GM23338 (cell line): ENCODE measurements around the gene HSH2D. TPM values are rescaled to one million over a fixed set of nuclear protein-coding genes. Genes with fewer than 3 reads are reported as not detected.

Source experiments
- ATAC-seq: fragments of 200-7000 bp; cut with Tn5 transposase; 3 replicates; pipeline ENCODE4 v1.9.1; 2020
- DNase-seq: peaks from one replicate; pipeline ENCODE4 v3.0.0-alpha.2; 2015; ENCODE audit warnings: low spot score
- H2AFZ ChIP-seq: fragments of 200-600 bp; sonication (generic); 2 replicates; pipeline ENCODE4 v1.8.0; 2016; ENCODE audit warnings: antibody characterized with exemption, mild to moderate bottlenecking, moderate library complexity
- H3F3A ChIP-seq: fragments of 200-600 bp; sonication (generic); replicated peaks from 2 replicates; pipeline ENCODE4 v1.8.0; 2017; ENCODE audit warnings: antibody characterized with exemption, mixed run types, low read depth
- H3K27ac ChIP-seq: fragments of 200-600 bp; sonication (generic); 2 replicates; pipeline ENCODE4 v1.6.1; 2016; ENCODE audit warnings: low read depth
- H3K27me3 ChIP-seq: fragments of 200-600 bp; sonication (generic); 2 replicates; pipeline ENCODE4 v1.8.0; 2016; ENCODE audit warnings: mild to moderate bottlenecking, mixed run types, moderate library complexity; ENCODE audit not compliant: insufficient read depth
- H3K36me3 ChIP-seq: fragments of 200-600 bp; sonication (generic); 2 replicates; pipeline ENCODE4 v1.8.0; 2016; ENCODE audit warnings: mild to moderate bottlenecking; ENCODE audit not compliant: insufficient read depth
- H3K4me1 ChIP-seq: fragments of 200-600 bp; sonication (generic); 2 replicates; pipeline ENCODE4 v1.8.0; 2016; ENCODE audit warnings: mild to moderate bottlenecking, moderate library complexity; ENCODE audit not compliant: insufficient read depth
- H3K4me2 ChIP-seq: fragments of 200-600 bp; sonication (generic); 2 replicates; pipeline ENCODE4 v1.7.1; 2017; ENCODE audit warnings: mixed run types
- H3K4me3 ChIP-seq: fragments of 200-600 bp; sonication (generic); 2 replicates; pipeline ENCODE4 v1.6.1; 2016; ENCODE audit warnings: mixed run types
- H3K79me2 ChIP-seq: fragments of 200-600 bp; sonication (generic); replicated peaks from 2 replicates; pipeline ENCODE4 v1.8.0; 2017; ENCODE audit warnings: mild to moderate bottlenecking; ENCODE audit not compliant: insufficient read depth
- H3K9me2 ChIP-seq: fragments of 200-600 bp; sonication (generic); 2 replicates; pipeline ENCODE4 v1.8.0; 2017; ENCODE audit not compliant: insufficient read depth
- H4K20me1 ChIP-seq: fragments of 200-600 bp; sonication (generic); replicated peaks from 2 replicates; pipeline ENCODE4 v1.8.0; 2017; ENCODE audit warnings: mild to moderate bottlenecking; ENCODE audit not compliant: insufficient read depth
- H3K27ac Mint-ChIP-seq: 2 replicates; pipeline ENCODE4 v1.8.0; 2020; ENCODE audit warnings: inconsistent platforms, mild to moderate bottlenecking, moderate library complexity, mixed read lengths
- H3K27me3 Mint-ChIP-seq: 3 replicates; pipeline ENCODE4 v1.8.0; 2022; ENCODE audit warnings: low read depth, mild to moderate bottlenecking, moderate library complexity, mixed read lengths, inconsistent platforms; ENCODE audit not compliant: insufficient read depth, poor library complexity
- H3K36me3 Mint-ChIP-seq: 3 replicates; pipeline ENCODE4 v1.8.0; 2021; ENCODE audit warnings: low read depth, mild to moderate bottlenecking, inconsistent platforms, moderate library complexity, mixed read lengths
- H3K4me1 Mint-ChIP-seq: 3 replicates; pipeline ENCODE4 v1.8.0; 2020; ENCODE audit warnings: mild to moderate bottlenecking, inconsistent platforms, mixed read lengths
- H3K4me3 Mint-ChIP-seq: 3 replicates; pipeline ENCODE4 v1.8.0; 2021; ENCODE audit warnings: moderate library complexity, mild to moderate bottlenecking, inconsistent platforms, mixed read lengths
- H3K9me3 Mint-ChIP-seq: 3 replicates; pipeline ENCODE4 v1.8.0; 2020; ENCODE audit warnings: moderate library complexity, mild to moderate bottlenecking, inconsistent platforms, mixed read lengths
- CREB1 ChIP-seq: fragments of 250-450 bp; sonication (Bioruptor Pico); IDR thresholded peaks from 2 replicates; pipeline ENCODE4 v1.5.0; 2020; ENCODE audit warnings: low read depth, mild to moderate bottlenecking, moderate library complexity
- EZH2 ChIP-seq: fragments of 200-600 bp; sonication (generic); IDR thresholded peaks from one replicate; pipeline ENCODE4 v1.8.0; 2017; ENCODE audit warnings: antibody characterized with exemption, mild to moderate bottlenecking, low read depth; ENCODE audit not compliant: unreplicated experiment
- EZH2phosphoT487 ChIP-seq: fragments of 200-600 bp; sonication (generic); IDR thresholded peaks from one replicate; pipeline ENCODE4 v1.8.1; 2018; ENCODE audit warnings: antibody characterized with exemption; ENCODE audit not compliant: unreplicated experiment
- JUNB ChIP-seq: IDR thresholded peaks from one replicate; pipeline ENCODE4 v1.6.1; 2016; ENCODE audit warnings: antibody characterized with exemption; ENCODE audit not compliant: unreplicated experiment
- POLR2AphosphoS5 ChIP-seq: IDR thresholded peaks from 2 replicates; pipeline ENCODE4 v1.6.1; 2016; ENCODE audit warnings: antibody characterized with exemption, low read depth
- STAT1 ChIP-seq: IDR thresholded peaks from one replicate; pipeline ENCODE4 v1.6.1; 2016; ENCODE audit warnings: antibody characterized with exemption; ENCODE audit not compliant: unreplicated experiment
- ZNF114 ChIP-seq: fragments of 250-450 bp; sonication (Bioruptor Pico); IDR thresholded peaks from 2 replicates; pipeline ENCODE4 v1.5.0; 2020; ENCODE audit warnings: mild to moderate bottlenecking, moderate library complexity
- ZNF331 ChIP-seq: fragments of 250-450 bp; sonication (Bioruptor Pico); IDR thresholded peaks from 2 replicates; pipeline ENCODE4 v1.5.0; 2020; ENCODE audit warnings: low read depth, mild to moderate bottlenecking, moderate library complexity
- polyA plus RNA-seq: library from polyadenylated mRNA; unstranded; fragments of >200 nt; fragmentation: Nextera tagmentation; extraction: Ambion mirVana; gene quantifications from 2 replicates; pipeline ENCODE4 v1.2.1, GENCODE V29; 2016
- total RNA-seq: library from RNA; depleted of rRNA; stranded (reverse); fragments of >200 nt; shearing (Covaris generic); gene quantifications from 2 replicates; pipeline ENCODE4 v1.2.3, GENCODE V29; 2014
- TF ChIP-seq, protein P1 (sequence below), 2 experiments: fragments of 200-600 bp in 1 of 2; sonication (generic) in 1 of 2; conservative IDR thresholded peaks; 2 replicates each; pipeline versions ENCODE4 v1.5.1 to v1.6.1; 2016 to 2017; ENCODE audit warnings: antibody characterized with exemption in 2 of 2, low read depth in 2 of 2, mild to moderate bottlenecking in 2 of 2, moderate library complexity in 1 of 2
- TF ChIP-seq, protein P2 (sequence below): IDR thresholded peaks from 2 replicates; pipeline ENCODE4 v1.6.1; 2016; ENCODE audit warnings: antibody characterized with exemption
- TF ChIP-seq, protein P3 (sequence below): IDR thresholded peaks from one replicate; pipeline ENCODE4 v1.6.1; 2018; ENCODE audit warnings: antibody characterized with exemption; ENCODE audit not compliant: unreplicated experiment

The HSH2D gene
- total and polyA plus RNA-seq, 2 experiments from 2014 or later: 0.81 to 1.4 TPM

DNA sequence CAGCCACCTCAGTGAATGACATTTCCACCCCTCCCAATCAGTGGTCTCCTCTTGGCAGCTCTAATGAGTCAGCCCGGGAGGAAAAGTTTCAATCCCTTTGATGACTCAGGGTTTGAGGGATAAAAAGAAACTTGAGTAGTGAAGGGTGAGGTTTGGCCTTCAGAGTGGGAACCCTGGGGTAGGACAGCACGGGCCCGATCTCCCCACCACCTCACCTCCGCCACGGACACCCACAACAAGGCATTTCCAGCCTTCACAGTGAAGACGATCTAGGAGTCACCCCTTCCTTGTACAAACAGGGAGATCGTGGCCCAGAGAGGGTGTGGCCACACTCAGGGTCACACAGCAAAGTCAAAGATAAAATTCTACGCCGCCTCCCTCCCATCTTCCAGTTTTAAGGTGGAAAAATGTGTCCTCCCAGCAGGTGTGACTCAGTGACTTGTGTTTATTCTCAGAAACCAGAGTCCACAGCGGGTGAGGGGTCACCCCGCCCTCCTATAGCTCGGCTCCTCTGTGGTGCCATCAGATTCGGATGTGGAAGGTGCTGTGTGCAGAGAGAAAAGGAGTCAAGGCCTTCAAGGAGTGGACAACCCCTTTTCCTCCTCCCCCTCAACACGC lies 17.6 kb downstream of the HSH2D start:
- Mint-ChIP-seq H3K27ac (no peak overlapping the region), H3K27me3 (peaks cover 2% of the 10 kb centered on the region), H3K9me3 (peaks cover 7% of the 10 kb centered on the region; the same call in 2 of the 3 replicates), H3K4me1 (no peaks in the 10 kb centered on the region), H3K4me3 (no peak overlapping the region), H3K36me3 (no peaks in the 10 kb centered on the region)
- Histone ChIP-seq H3K9me2 (no peaks in the 10 kb centered on the region), H3K36me3 (no peaks in the 10 kb centered on the region), H3K27me3 (no peaks in the 10 kb centered on the region), H3K27ac (no peak overlapping the region), H3K79me2 (no peaks in the 10 kb centered on the region), H4K20me1 (no peaks in the 10 kb centered on the region), H3K4me3 (no peak overlapping the region), H3K4me1 (no peaks in the 10 kb centered on the region), H3K4me2 (no peak overlapping the region), H3F3A (no peaks in the 10 kb centered on the region), H2AFZ (no peak overlapping the region)
- DNase-seq (no peak), ATAC-seq (no peak)
- TF ChIP-seq EZH2phosphoT487 (no peak), POLR2AphosphoS5 (no peak), EZH2 (no peak), CREB1 (CRISPR knock-in tag) (no peak), ZNF331 (CRISPR knock-in tag) (no peak), ZNF114 (CRISPR knock-in tag) (no peak), JUNB (no peak), STAT1 (no peak)
- TF ChIP-seq, protein P1, sequence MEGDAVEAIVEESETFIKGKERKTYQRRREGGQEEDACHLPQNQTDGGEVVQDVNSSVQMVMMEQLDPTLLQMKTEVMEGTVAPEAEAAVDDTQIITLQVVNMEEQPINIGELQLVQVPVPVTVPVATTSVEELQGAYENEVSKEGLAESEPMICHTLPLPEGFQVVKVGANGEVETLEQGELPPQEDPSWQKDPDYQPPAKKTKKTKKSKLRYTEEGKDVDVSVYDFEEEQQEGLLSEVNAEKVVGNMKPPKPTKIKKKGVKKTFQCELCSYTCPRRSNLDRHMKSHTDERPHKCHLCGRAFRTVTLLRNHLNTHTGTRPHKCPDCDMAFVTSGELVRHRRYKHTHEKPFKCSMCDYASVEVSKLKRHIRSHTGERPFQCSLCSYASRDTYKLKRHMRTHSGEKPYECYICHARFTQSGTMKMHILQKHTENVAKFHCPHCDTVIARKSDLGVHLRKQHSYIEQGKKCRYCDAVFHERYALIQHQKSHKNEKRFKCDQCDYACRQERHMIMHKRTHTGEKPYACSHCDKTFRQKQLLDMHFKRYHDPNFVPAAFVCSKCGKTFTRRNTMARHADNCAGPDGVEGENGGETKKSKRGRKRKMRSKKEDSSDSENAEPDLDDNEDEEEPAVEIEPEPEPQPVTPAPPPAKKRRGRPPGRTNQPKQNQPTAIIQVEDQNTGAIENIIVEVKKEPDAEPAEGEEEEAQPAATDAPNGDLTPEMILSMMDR (conservative IDR thresholded peaks at IDR 0.05; ENCODE audit: low read depth in 2 of 2): no peak
- TF ChIP-seq, protein P2, sequence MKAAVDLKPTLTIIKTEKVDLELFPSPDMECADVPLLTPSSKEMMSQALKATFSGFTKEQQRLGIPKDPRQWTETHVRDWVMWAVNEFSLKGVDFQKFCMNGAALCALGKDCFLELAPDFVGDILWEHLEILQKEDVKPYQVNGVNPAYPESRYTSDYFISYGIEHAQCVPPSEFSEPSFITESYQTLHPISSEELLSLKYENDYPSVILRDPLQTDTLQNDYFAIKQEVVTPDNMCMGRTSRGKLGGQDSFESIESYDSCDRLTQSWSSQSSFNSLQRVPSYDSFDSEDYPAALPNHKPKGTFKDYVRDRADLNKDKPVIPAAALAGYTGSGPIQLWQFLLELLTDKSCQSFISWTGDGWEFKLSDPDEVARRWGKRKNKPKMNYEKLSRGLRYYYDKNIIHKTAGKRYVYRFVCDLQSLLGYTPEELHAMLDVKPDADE: no peak
- TF ChIP-seq, protein P3, sequence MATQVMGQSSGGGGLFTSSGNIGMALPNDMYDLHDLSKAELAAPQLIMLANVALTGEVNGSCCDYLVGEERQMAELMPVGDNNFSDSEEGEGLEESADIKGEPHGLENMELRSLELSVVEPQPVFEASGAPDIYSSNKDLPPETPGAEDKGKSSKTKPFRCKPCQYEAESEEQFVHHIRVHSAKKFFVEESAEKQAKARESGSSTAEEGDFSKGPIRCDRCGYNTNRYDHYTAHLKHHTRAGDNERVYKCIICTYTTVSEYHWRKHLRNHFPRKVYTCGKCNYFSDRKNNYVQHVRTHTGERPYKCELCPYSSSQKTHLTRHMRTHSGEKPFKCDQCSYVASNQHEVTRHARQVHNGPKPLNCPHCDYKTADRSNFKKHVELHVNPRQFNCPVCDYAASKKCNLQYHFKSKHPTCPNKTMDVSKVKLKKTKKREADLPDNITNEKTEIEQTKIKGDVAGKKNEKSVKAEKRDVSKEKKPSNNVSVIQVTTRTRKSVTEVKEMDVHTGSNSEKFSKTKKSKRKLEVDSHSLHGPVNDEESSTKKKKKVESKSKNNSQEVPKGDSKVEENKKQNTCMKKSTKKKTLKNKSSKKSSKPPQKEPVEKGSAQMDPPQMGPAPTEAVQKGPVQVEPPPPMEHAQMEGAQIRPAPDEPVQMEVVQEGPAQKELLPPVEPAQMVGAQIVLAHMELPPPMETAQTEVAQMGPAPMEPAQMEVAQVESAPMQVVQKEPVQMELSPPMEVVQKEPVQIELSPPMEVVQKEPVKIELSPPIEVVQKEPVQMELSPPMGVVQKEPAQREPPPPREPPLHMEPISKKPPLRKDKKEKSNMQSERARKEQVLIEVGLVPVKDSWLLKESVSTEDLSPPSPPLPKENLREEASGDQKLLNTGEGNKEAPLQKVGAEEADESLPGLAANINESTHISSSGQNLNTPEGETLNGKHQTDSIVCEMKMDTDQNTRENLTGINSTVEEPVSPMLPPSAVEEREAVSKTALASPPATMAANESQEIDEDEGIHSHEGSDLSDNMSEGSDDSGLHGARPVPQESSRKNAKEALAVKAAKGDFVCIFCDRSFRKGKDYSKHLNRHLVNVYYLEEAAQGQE: no peak
